OCI-LY1 (cell line): Measurements from ENCODE around the gene PLPPR3.

ENCODE experiments used
- H2AFZ ChIP-seq: fragments of 200-600 bp; sonication (generic), shearing (Covaris generic); 2 replicates; pipeline ENCODE4 v1.6.0; 2014; ENCODE audit warnings: antibody characterized with exemption, mild to moderate bottlenecking, low read length
- H3F3A ChIP-seq: fragments of 200-600 bp; sonication (generic), shearing (Covaris generic); 2 replicates; pipeline ENCODE4 v1.6.0; 2014; ENCODE audit warnings: mild to moderate bottlenecking, antibody characterized with exemption, low read length, moderate library complexity; ENCODE audit not compliant: insufficient read depth
- H3K27ac ChIP-seq: fragments of 200-600 bp; sonication (generic); 2 replicates; pipeline ENCODE4 v1.5.1; 2014; ENCODE audit warnings: low read length, mixed run types, mild to moderate bottlenecking, low read depth; ENCODE audit not compliant: poor library complexity, severe bottlenecking
- H3K27me3 ChIP-seq: fragments of 200-600 bp; sonication (generic); 2 replicates; pipeline ENCODE4 v1.6.0; 2014; ENCODE audit warnings: antibody characterized with exemption, mild to moderate bottlenecking, low read length, moderate library complexity; ENCODE audit not compliant: insufficient read depth
- H3K36me3 ChIP-seq: fragments of 200-600 bp; sonication (generic); 2 replicates; pipeline ENCODE4 v1.6.1; 2014; ENCODE audit warnings: mild to moderate bottlenecking, antibody characterized with exemption, low read length, moderate library complexity, mixed read lengths; ENCODE audit not compliant: insufficient read depth
- H3K4me1 ChIP-seq: fragments of 200-600 bp; sonication (generic); 2 replicates; pipeline ENCODE4 v1.5.1; 2014; ENCODE audit warnings: mild to moderate bottlenecking, low read length, moderate library complexity; ENCODE audit not compliant: insufficient read depth, severe bottlenecking
- H3K4me2 ChIP-seq: fragments of 200-600 bp; sonication (generic), shearing (Covaris generic); 2 replicates; pipeline ENCODE4 v1.6.1; 2014; ENCODE audit warnings: low read length
- H3K4me3 ChIP-seq: fragments of 200-600 bp; sonication (generic); 2 replicates; pipeline ENCODE4 v1.5.1; 2014; ENCODE audit warnings: low read length, low read depth, mild to moderate bottlenecking, mixed read lengths; ENCODE audit not compliant: poor library complexity, severe bottlenecking
- H3K79me2 ChIP-seq: fragments of 200-600 bp; shearing (Covaris generic); 2 replicates; pipeline ENCODE4 v1.6.1; 2016; ENCODE audit warnings: mixed run types, low read length, mixed read lengths; ENCODE audit not compliant: insufficient read depth
- H3K9ac ChIP-seq: fragments of 200-600 bp; sonication (generic), shearing (Covaris generic); 2 replicates; pipeline ENCODE4 v1.6.1; 2014; ENCODE audit warnings: mild to moderate bottlenecking, low read length, mixed read lengths
- H3K9me2 ChIP-seq: fragments of 200-600 bp; sonication (generic), shearing (Covaris generic); 2 replicates; pipeline ENCODE4 v1.6.1; 2014; ENCODE audit warnings: low read depth, mild to moderate bottlenecking, low read length, mixed read lengths
- H3K9me3 ChIP-seq: fragments of 200-600 bp; shearing (Covaris generic); 2 replicates; pipeline ENCODE4 v1.6.1; 2014; ENCODE audit warnings: low read length, mixed read lengths
- H4K20me1 ChIP-seq: fragments of 200-600 bp; sonication (generic), shearing (Covaris generic); 2 replicates; pipeline ENCODE4 v1.6.0; 2016; ENCODE audit warnings: mild to moderate bottlenecking, low read length; ENCODE audit not compliant: insufficient read depth
- CTCF ChIP-seq: fragments of 200-600 bp; sonication (generic), shearing (Covaris generic); IDR thresholded peaks from 2 replicates; pipeline ENCODE4 v1.5.1; 2017; ENCODE audit warnings: mild to moderate bottlenecking, antibody characterized with exemption, low read length, moderate library complexity, mixed read lengths
- EZH2 ChIP-seq: fragments of 200-600 bp; sonication (generic), shearing (Covaris generic); IDR thresholded peaks from 2 replicates; pipeline ENCODE4 v1.8.0; 2017; ENCODE audit warnings: borderline replicate concordance, mixed run types, mild to moderate bottlenecking, antibody characterized with exemption, low read length, moderate library complexity, mixed read lengths

The PLPPR3 gene

GRCh38 chr19:769616-770015, 52.1 kb downstream of the PLPPR3 start:
- TF ChIP-seq EZH2 (no peak), CTCF (no peak)
- Histone ChIP-seq H3K4me2 (no peak overlapping the region), H3K4me1 (no peaks in the 10 kb centered on the region), H4K20me1 (no peaks in the 10 kb centered on the region), H3K79me2 (no peaks in the 10 kb centered on the region), H3K4me3 (no peak overlapping the region), H3K9ac (no peak overlapping the region), H3K9me2 (no peaks in the 10 kb centered on the region), H3K9me3 (no peaks in the 10 kb centered on the region), H2AFZ (no peak overlapping the region), H3F3A (no peaks in the 10 kb centered on the region), H3K27ac (no peak overlapping the region), H3K36me3 (no peaks in the 10 kb centered on the region), H3K27me3 (no peaks in the 10 kb centered on the region; the same call in 1 of the 2 replicates)

GRCh38 chr19:768424-768823, 53.3 kb downstream of the PLPPR3 start:
- no peak overlapping the region for H3K27ac ChIP-seq
- no peaks in the 10 kb centered on the region for H3K79me2 ChIP-seq
- H3K4me2 ChIP-seq, result no peak overlapping the region
- H3K4me1 ChIP-seq, result no peaks in the 10 kb centered on the region
- H3F3A ChIP-seq, result no peaks in the 10 kb centered on the region
- no peaks in the 10 kb centered on the region for H3K36me3 ChIP-seq
- no peaks in the 10 kb centered on the region for H3K9me3 ChIP-seq
- no peaks in the 10 kb centered on the region for H4K20me1 ChIP-seq
- no peak overlapping the region for H3K4me3 ChIP-seq
- H3K27me3 ChIP-seq, result no peaks in the 10 kb centered on the region; the same call in 1 of the 2 replicates
- H2AFZ ChIP-seq, result no peak overlapping the region
- H3K9ac ChIP-seq, result no peak overlapping the region
- H3K9me2 ChIP-seq, result no peaks in the 10 kb centered on the region
- TF ChIP-seq EZH2 (no peak), CTCF (no peak)

- Histone ChIP-seq H3F3A (no peaks in the 10 kb centered on the region), H3K27ac (no peak overlapping the region), H3K9ac (no peak overlapping the region), H4K20me1 (no peaks in the 10 kb centered on the region), H3K36me3 (no peaks in the 10 kb centered on the region), H3K4me3 (no peak overlapping the region), H3K9me3 (no peaks in the 10 kb centered on the region), H3K4me2 (no peak overlapping the region), H2AFZ (no peak overlapping the region), H3K79me2 (no peaks in the 10 kb centered on the region), H3K27me3 (no peaks in the 10 kb centered on the region), H3K9me2 (no peaks in the 10 kb centered on the region), H3K4me1 (no peaks in the 10 kb centered on the region)
- TF ChIP-seq CTCF, result no peak
- no peak for TF ChIP-seq EZH2
Observed at GRCh38 chr19:765179-765738, 56.5 kb downstream of the PLPPR3 start.
